Brain microvascular endothelial cell (primary cell): ENCODE data around the gene GIGYF1.

Experiments used
- DNase-seq: peaks from one replicate; pipeline ENCODE4 v3.0.0-alpha.2; 2020
- H3K27ac ChIP-seq: fragments of 250-450 bp; sonication (Bioruptor Pico); 2 replicates; pipeline ENCODE4 v1.5.1; 2020; ENCODE audit warnings: mild to moderate bottlenecking, moderate library complexity
- H3K27me3 ChIP-seq: fragments of 250-450 bp; sonication (Bioruptor Pico); replicated peaks from 2 replicates; pipeline ENCODE4 v1.5.1; 2020; ENCODE audit warnings: mild to moderate bottlenecking
- H3K36me3 ChIP-seq: fragments of 250-450 bp; sonication (Bioruptor Pico); replicated peaks from 2 replicates; pipeline ENCODE4 v1.5.1; 2020; ENCODE audit warnings: mild to moderate bottlenecking
- H3K4me3 ChIP-seq: 2 replicates; pipeline ENCODE4 v1.5.1; 2011; ENCODE audit warnings: low read depth, mild to moderate bottlenecking, control low read depth, low read length, moderate library complexity
- in situ Hi-C: cut with HindIII; loops from 2 replicates; pipeline ENCODE4 v1.10.0; 2017; ENCODE audit warnings: low sequenced_read_pairs, low pct_ligation_motif_present
- TF ChIP-seq, protein P1 (sequence below): IDR thresholded peaks from 2 replicates; pipeline ENCODE4 v1.5.1; 2011; ENCODE audit warnings: low read depth, mild to moderate bottlenecking, moderate library complexity, low read length, control low read depth, inconsistent platforms; ENCODE audit errors: missing control alignments

The GIGYF1 gene

DNA sequence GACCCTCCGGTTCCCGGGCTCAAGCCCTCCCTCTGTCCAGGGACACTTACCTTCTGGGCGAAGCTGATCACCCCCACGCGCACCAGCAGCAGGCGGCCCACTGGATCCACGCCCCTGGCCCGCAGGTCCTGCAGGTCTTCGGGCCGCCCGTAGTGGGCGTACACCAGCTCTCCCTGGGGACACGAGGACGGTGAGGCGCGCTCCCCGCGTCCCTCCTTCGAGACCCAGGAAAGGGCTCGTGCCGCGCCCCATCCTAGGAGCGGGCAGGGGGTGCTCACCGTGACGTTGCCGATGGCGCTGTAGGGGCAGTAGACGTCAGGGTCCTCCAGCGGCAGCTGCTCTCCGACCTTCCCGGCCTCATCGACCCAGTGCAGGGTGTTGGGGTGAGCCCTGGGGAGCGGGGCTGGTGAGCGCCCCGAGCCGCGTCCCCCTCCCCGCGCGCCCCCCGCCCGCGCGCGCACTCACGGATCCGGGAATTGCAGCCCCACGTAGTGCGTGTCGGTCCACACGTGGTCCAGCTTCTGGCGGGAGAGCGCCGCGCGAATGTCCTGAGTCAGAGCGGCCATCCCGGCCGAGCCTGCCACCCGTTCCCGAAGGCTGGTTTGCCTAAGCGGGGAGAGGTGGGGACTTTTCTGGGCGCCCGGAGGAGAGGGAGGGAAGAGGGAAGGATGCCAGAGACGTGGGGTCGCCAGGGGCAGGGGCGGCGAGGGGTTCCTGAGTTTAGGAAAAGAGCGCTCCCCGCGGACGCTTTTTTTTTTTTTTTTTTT, 60.9 kb downstream of the GIGYF1 start:
- in situ Hi-C loops: no loop called here
- Histone ChIP-seq H3K27me3 (no peaks in the 10 kb centered on the region), H3K27ac (no peak overlapping the region), H3K4me3 (peak overlapping the region; percentile 39), H3K36me3 (no peaks in the 10 kb centered on the region)
- no peak for DNase-seq
- TF ChIP-seq, protein P1, sequence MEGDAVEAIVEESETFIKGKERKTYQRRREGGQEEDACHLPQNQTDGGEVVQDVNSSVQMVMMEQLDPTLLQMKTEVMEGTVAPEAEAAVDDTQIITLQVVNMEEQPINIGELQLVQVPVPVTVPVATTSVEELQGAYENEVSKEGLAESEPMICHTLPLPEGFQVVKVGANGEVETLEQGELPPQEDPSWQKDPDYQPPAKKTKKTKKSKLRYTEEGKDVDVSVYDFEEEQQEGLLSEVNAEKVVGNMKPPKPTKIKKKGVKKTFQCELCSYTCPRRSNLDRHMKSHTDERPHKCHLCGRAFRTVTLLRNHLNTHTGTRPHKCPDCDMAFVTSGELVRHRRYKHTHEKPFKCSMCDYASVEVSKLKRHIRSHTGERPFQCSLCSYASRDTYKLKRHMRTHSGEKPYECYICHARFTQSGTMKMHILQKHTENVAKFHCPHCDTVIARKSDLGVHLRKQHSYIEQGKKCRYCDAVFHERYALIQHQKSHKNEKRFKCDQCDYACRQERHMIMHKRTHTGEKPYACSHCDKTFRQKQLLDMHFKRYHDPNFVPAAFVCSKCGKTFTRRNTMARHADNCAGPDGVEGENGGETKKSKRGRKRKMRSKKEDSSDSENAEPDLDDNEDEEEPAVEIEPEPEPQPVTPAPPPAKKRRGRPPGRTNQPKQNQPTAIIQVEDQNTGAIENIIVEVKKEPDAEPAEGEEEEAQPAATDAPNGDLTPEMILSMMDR: peak; percentile 55

- Histone ChIP-seq H3K36me3 (no peaks in the 10 kb centered on the region), H3K27me3 (no peaks in the 10 kb centered on the region), H3K27ac (no peak overlapping the region), H3K4me3 (no peak overlapping the region)
- in situ Hi-C loops: no loop called here
- TF ChIP-seq, protein P1: no peak
- no peak for DNase-seq
Measured at GRCh38 chr7:100630066-100630465, 64.0 kb downstream of the GIGYF1 start.
